ENCODE data around the gene TRIO. TPM values are rescaled to one million over a fixed set of nuclear protein-coding genes. Genes with fewer than 3 reads are reported as not detected.
A peak's percentile ranks its signal among the peaks of the same experiment; 100 is the strongest.

TRIO gene
- total RNA-seq, 1 experiment from 2014 or later, result 88.8 TPM

DNA sequence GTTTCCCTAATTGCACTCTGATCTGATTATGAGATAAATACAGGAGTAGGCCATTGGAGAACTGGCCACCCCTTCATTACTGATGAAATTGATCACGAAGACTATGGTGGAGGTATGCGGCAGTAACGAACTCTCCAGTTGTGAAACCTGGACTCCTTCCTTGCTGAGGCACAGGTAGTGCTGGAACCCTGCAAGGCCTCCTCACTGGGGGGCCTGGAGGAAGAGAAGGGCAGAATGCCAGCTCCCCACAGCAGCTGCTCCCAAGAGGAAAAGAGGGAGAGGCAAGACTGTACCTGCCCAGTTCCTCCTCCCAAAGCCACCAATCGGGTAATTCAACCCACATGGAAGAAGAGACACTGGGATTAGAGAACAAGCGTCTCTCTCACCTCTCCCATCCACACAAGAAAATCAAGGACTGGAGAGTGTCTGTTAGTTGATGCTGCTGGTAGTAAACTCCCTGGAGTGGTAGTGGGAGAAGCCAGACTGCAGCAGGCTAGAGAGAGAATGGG lies 19.1 kb upstream of the TRIO start (continued):
- TF ChIP-seq IRF1 (CRISPR knock-in tag; IDR thresholded peaks at IDR 0.05) (no peak), ZMAT4 (CRISPR knock-in tag; IDR thresholded peaks at IDR 0.05) (no peak), AFF4 (CRISPR knock-in tag; IDR thresholded peaks at IDR 0.05; ENCODE audit: borderline replicate concordance) (no peak), ESRRA (CRISPR knock-in tag; IDR thresholded peaks at IDR 0.05; ENCODE audit: borderline replicate concordance) (no peak), CREM (CRISPR knock-in tag; IDR thresholded peaks at IDR 0.05) (no peak), MYBL2 (CRISPR knock-in tag; IDR thresholded peaks at IDR 0.05) (no peak), GABPB1 (CRISPR knock-in tag; IDR thresholded peaks at IDR 0.05) (no peak)
- TF ChIP-seq, protein P1, sequence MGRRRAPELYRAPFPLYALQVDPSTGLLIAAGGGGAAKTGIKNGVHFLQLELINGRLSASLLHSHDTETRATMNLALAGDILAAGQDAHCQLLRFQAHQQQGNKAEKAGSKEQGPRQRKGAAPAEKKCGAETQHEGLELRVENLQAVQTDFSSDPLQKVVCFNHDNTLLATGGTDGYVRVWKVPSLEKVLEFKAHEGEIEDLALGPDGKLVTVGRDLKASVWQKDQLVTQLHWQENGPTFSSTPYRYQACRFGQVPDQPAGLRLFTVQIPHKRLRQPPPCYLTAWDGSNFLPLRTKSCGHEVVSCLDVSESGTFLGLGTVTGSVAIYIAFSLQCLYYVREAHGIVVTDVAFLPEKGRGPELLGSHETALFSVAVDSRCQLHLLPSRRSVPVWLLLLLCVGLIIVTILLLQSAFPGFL (CRISPR knock-in tag; IDR thresholded peaks at IDR 0.05; ENCODE audit: borderline replicate concordance), result no peak

DNA sequence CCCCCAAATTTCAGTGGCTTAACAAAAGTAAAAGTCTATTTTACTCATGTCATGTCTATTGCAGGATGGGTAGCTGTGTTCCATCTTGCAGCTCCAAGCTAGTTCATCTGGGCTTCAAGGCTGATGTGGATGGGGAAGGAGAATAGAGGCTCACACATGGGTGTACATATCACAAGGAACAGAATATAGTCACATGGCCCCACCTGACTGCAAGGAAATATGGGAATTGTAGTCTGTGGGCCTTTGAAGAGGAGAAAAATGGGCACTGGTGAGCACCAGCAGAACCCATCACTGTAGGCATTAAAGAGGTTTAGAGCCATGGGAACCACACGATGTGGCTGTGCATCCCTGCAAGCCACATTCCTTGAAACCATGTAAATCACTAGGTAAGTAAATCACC lies 17.9 kb upstream of the TRIO start:
- H3K9me3 Mint-ChIP-seq, result no peaks in the 10 kb centered on the region
- peaks cover 6% of the 10 kb centered on the region for H3K4me1 Mint-ChIP-seq
- H3K36me3 Mint-ChIP-seq, result no peaks in the 10 kb centered on the region
- peak; percentile 18; the same call in 1 of the 2 replicates for ATAC-seq
- no peak overlapping the region for H3K4me3 Mint-ChIP-seq
- CTCF ChIA-PET, result interaction anchor here (0.9 to 1.6 kb wide), 2 partner anchors 18 kb away, joined by 3 read pairs; partner anchors contain the start of gene TRIO
- DNase-seq (ENCODE audit: low spot score), result no peak
- H3K27me3 Mint-ChIP-seq (ENCODE audit: low read depth), result no peaks in the 10 kb centered on the region; the same call in 1 of the 2 replicates
- TF ChIP-seq, protein P2, sequence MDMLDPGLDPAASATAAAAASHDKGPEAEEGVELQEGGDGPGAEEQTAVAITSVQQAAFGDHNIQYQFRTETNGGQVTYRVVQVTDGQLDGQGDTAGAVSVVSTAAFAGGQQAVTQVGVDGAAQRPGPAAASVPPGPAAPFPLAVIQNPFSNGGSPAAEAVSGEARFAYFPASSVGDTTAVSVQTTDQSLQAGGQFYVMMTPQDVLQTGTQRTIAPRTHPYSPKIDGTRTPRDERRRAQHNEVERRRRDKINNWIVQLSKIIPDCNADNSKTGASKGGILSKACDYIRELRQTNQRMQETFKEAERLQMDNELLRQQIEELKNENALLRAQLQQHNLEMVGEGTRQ (CRISPR knock-in tag; IDR thresholded peaks at IDR 0.05), result peak; percentile 85
- TF ChIP-seq GABPB1 (CRISPR knock-in tag; IDR thresholded peaks at IDR 0.05) (no peak), USF1 (CRISPR knock-in tag; IDR thresholded peaks at IDR 0.05) (peak; percentile 82)
- H3K27ac Mint-ChIP-seq, result no peak overlapping the region
- POLR2A ChIA-PET, result no interaction called here

DNA sequence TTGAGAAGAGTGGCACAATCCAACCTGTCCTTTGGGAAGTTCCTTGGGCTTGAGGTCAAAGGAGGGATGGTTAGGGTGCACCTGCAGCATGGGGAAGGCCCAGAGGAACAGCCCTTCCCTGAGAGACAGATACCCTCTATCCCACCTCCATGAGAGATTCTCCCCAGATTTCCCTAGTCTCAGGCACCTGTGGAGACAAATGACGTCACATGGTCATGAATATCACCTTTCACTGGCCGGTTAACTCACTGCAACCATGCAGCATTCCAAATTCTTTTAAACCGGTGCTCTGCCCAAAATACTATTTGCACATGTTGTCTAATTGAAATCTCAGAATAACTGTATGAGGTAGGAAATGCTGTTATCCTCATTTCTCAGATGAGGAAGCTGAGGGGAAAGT lies 15.6 kb upstream of the TRIO start:
- ChIA-PET POLR2A (no interaction called here), CTCF (no interaction called here)
- H3K4me1 Mint-ChIP-seq, result peaks cover 6% of the 10 kb centered on the region
- no peak overlapping the region for H3K27ac Mint-ChIP-seq
- no peaks in the 10 kb centered on the region for H3K9me3 Mint-ChIP-seq
- DNase-seq (ENCODE audit: low spot score) (no peak), ATAC-seq (no peak)
- no peaks in the 10 kb centered on the region; the same call in 1 of the 2 replicates for H3K27me3 Mint-ChIP-seq (ENCODE audit: low read depth)
- H3K36me3 Mint-ChIP-seq, result no peaks in the 10 kb centered on the region
- no peak overlapping the region for H3K4me3 Mint-ChIP-seq
- TF ChIP-seq NFYB (CRISPR knock-in tag; conservative IDR thresholded peaks at IDR 0.05; ENCODE audit: low read depth), result no peak
- no peak for TF ChIP-seq E2F4 (CRISPR knock-in tag; IDR thresholded peaks at IDR 0.05; ENCODE audit: borderline replicate concordance, low read depth)
- TF ChIP-seq, protein P3, sequence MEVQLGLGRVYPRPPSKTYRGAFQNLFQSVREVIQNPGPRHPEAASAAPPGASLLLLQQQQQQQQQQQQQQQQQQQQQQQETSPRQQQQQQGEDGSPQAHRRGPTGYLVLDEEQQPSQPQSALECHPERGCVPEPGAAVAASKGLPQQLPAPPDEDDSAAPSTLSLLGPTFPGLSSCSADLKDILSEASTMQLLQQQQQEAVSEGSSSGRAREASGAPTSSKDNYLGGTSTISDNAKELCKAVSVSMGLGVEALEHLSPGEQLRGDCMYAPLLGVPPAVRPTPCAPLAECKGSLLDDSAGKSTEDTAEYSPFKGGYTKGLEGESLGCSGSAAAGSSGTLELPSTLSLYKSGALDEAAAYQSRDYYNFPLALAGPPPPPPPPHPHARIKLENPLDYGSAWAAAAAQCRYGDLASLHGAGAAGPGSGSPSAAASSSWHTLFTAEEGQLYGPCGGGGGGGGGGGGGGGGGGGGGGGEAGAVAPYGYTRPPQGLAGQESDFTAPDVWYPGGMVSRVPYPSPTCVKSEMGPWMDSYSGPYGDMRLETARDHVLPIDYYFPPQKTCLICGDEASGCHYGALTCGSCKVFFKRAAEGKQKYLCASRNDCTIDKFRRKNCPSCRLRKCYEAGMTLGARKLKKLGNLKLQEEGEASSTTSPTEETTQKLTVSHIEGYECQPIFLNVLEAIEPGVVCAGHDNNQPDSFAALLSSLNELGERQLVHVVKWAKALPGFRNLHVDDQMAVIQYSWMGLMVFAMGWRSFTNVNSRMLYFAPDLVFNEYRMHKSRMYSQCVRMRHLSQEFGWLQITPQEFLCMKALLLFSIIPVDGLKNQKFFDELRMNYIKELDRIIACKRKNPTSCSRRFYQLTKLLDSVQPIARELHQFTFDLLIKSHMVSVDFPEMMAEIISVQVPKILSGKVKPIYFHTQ (CRISPR knock-in tag; IDR thresholded peaks at IDR 0.05), result no peak
- TF ChIP-seq, protein P4, sequence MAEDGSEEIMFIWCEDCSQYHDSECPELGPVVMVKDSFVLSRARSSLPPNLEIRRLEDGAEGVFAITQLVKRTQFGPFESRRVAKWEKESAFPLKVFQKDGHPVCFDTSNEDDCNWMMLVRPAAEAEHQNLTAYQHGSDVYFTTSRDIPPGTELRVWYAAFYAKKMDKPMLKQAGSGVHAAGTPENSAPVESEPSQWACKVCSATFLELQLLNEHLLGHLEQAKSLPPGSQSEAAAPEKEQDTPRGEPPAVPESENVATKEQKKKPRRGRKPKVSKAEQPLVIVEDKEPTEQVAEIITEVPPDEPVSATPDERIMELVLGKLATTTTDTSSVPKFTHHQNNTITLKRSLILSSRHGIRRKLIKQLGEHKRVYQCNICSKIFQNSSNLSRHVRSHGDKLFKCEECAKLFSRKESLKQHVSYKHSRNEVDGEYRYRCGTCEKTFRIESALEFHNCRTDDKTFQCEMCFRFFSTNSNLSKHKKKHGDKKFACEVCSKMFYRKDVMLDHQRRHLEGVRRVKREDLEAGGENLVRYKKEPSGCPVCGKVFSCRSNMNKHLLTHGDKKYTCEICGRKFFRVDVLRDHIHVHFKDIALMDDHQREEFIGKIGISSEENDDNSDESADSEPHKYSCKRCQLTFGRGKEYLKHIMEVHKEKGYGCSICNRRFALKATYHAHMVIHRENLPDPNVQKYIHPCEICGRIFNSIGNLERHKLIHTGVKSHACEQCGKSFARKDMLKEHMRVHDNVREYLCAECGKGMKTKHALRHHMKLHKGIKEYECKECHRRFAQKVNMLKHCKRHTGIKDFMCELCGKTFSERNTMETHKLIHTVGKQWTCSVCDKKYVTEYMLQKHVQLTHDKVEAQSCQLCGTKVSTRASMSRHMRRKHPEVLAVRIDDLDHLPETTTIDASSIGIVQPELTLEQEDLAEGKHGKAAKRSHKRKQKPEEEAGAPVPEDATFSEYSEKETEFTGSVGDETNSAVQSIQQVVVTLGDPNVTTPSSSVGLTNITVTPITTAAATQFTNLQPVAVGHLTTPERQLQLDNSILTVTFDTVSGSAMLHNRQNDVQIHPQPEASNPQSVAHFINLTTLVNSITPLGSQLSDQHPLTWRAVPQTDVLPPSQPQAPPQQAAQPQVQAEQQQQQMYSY (CRISPR knock-in tag; IDR thresholded peaks at IDR 0.05), result no peak
